LNCAP (cell line): ENCODE data around the gene JAZF1.

Experiments
- CTCF ChIP-seq: fragments of 450-650 bp; IDR thresholded peaks from 2 replicates; pipeline ENCODE4 v1.5.1; 2017; ENCODE audit warnings: mild to moderate bottlenecking

The JAZF1 gene

GRCh38 chr7:28180364-28181147 lies at the start of gene JAZF1:
Gene JAZF1, minus strand, starts transcription at chr7:28180795.
- no peak for TF ChIP-seq CTCF

- TF ChIP-seq CTCF, result no peak
These were observed 49.7 kb upstream of the JAZF1 start for GRCh38 chr7:28230261-28230660.

- no peak for TF ChIP-seq CTCF
These were observed 47.8 kb upstream of the JAZF1 start for GRCh38 chr7:28228396-28228795.

GRCh38 chr7:28226003-28226402 lies 45.4 kb upstream of the JAZF1 start:
- no peak for TF ChIP-seq CTCF

- no peak for TF ChIP-seq CTCF
These were observed 45.0 kb upstream of the JAZF1 start for GRCh38 chr7:28225576-28225975.

GRCh38 chr7:28224675-28225074 lies 44.1 kb upstream of the JAZF1 start:
- TF ChIP-seq CTCF, result no peak

- no peak for TF ChIP-seq CTCF
These were observed 43.6 kb upstream of the JAZF1 start for GRCh38 chr7:28224172-28224571.

GRCh38 chr7:28222636-28223035 lies 42.0 kb upstream of the JAZF1 start:
- TF ChIP-seq CTCF, result no peak
